ENCODE measurements around the gene RHBDF2.

DNA sequence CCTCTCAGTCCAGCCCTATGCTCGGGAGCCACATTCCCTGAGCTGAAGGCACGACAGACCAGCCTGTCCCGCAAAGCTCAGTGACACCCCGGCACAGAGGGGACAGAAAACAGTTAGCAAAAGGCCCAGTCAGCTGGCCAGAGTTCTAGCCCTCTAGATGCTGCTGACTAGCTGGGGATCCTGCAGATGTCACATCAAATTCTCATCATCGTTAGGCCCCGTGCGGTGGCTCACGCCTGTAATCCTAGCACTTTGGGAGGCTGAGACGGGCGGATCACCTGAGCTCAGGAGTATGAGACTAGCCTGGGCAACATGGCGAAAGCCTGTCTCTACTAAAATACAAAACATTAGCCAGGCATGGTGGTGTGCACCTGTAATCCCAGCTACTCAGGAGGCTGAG is 65.5 kb downstream of the RHBDF2 start:
- TF ChIP-seq CTCF (IDR thresholded peaks at IDR 0.05; ENCODE audit: insufficient read depth, low read depth, low read length) (no peak), EZH2 (IDR thresholded peaks at IDR 0.05; ENCODE audit: insufficient read depth, low read length) (no peak)
